HCT116 (cell line): ENCODE data around the gene ATP8B4.
"Not testable (repeated sequence)": the region's sequence is repeated elsewhere in the genome, so short reads cannot be mapped to it uniquely, and the experiment has no call there.

ENCODE experiments used
- EZH2 ChIP-seq: fragments of 200-600 bp; sonication (generic); IDR thresholded peaks from 2 replicates; pipeline ENCODE4 v1.6.1; 2017; ENCODE audit warnings: antibody characterized with exemption, mixed run types
- JUND ChIP-seq: IDR thresholded peaks from 2 replicates; pipeline ENCODE4 v1.6.1; 2012
- POLR2AphosphoS5 ChIP-seq: IDR thresholded peaks from 2 replicates; pipeline ENCODE4 v1.6.1; 2011; ENCODE audit warnings: mild to moderate bottlenecking, low read depth, low read length, moderate library complexity
- RAD21 ChIP-seq: IDR thresholded peaks from 2 replicates; pipeline ENCODE4 v1.6.1; 2012; ENCODE audit warnings: low read depth, mild to moderate bottlenecking
- SIN3A ChIP-seq: IDR thresholded peaks from 2 replicates; pipeline ENCODE4 v1.6.1; 2012; ENCODE audit warnings: low read depth
- TCF7L2 ChIP-seq: IDR thresholded peaks from 2 replicates; pipeline ENCODE4 v1.7.0; 2011; ENCODE audit warnings: borderline replicate concordance, inconsistent platforms; ENCODE audit not compliant: insufficient read depth, insufficient read length; ENCODE audit errors: extremely low read depth
- ZFX ChIP-seq: fragments of 450-650 bp; IDR thresholded peaks from 2 replicates; pipeline ENCODE4 v1.6.1; 2017
- TF ChIP-seq, protein P1 (sequence below), 3 experiments: fragments of 200-600 bp in 1 of 3; sonication (generic) in 1 of 3; IDR thresholded peaks in 2 of 3; conservative IDR thresholded peaks in 1 of 3; 2 replicates each; pipeline ENCODE4 v1.5.1; 2012 to 2017; ENCODE audit warnings: low read depth in 2 of 3, low read length in 2 of 3, antibody characterized with exemption in 1 of 3, borderline replicate concordance in 1 of 3, control low read depth in 1 of 3, mild to moderate bottlenecking in 1 of 3, mixed read lengths in 1 of 3, mixed run types in 1 of 3, moderate library complexity in 1 of 3; ENCODE audit not compliant: insufficient read depth in 1 of 3
- TF ChIP-seq, protein P2 (sequence below): IDR thresholded peaks from 2 replicates; pipeline ENCODE4 v1.6.1; 2012
- TF ChIP-seq, protein P3 (sequence below): IDR thresholded peaks from 2 replicates; pipeline ENCODE4 v1.6.1; 2012

DNA sequence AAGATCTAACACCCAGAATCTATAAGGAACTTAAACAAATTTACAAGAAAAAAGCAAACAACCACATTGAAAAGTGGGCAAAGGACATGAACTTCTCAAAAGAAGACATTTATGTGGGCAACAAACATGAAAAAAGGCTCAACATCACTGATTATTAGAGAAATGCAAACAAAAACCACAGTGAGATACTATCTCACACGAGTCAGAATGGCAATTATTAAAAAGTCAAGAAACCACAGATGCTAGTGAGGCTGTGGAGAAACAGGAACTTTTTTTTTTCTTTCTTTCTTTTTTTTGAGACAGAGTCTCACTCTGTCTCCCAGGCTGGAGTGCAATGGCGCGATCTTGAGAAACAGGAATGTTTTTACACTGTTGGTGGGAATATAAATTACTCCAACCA lies 29.6 kb downstream of the ATP8B4 start:
- not testable (repeated sequence) for TF ChIP-seq POLR2AphosphoS5, TCF7L2, JUND, ZFX, EZH2, SIN3A, RAD21
- TF ChIP-seq, protein P1, sequence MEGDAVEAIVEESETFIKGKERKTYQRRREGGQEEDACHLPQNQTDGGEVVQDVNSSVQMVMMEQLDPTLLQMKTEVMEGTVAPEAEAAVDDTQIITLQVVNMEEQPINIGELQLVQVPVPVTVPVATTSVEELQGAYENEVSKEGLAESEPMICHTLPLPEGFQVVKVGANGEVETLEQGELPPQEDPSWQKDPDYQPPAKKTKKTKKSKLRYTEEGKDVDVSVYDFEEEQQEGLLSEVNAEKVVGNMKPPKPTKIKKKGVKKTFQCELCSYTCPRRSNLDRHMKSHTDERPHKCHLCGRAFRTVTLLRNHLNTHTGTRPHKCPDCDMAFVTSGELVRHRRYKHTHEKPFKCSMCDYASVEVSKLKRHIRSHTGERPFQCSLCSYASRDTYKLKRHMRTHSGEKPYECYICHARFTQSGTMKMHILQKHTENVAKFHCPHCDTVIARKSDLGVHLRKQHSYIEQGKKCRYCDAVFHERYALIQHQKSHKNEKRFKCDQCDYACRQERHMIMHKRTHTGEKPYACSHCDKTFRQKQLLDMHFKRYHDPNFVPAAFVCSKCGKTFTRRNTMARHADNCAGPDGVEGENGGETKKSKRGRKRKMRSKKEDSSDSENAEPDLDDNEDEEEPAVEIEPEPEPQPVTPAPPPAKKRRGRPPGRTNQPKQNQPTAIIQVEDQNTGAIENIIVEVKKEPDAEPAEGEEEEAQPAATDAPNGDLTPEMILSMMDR (IDR thresholded peaks at IDR 0.05 in 2 of 3, conservative IDR thresholded peaks at IDR 0.05 in 1 of 3; ENCODE audit: borderline replicate concordance in 1 of 3, insufficient read depth in 1 of 3, low read depth in 2 of 3, low read length in 2 of 3): not testable (repeated sequence)
- TF ChIP-seq, protein P2, sequence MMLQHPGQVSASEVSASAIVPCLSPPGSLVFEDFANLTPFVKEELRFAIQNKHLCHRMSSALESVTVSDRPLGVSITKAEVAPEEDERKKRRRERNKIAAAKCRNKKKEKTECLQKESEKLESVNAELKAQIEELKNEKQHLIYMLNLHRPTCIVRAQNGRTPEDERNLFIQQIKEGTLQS: not testable (repeated sequence)
- TF ChIP-seq, protein P3, sequence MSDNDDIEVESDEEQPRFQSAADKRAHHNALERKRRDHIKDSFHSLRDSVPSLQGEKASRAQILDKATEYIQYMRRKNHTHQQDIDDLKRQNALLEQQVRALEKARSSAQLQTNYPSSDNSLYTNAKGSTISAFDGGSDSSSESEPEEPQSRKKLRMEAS: not testable (repeated sequence)
